HepG2 (cell line): ENCODE data around the gene SCGB2A2. TPM values are rescaled to one million over a fixed set of nuclear protein-coding genes. Genes with fewer than 3 reads are reported as not detected.

Experiments used
- GABPB1 ChIP-seq: IDR thresholded peaks from 2 replicates; pipeline ENCODE4 v1.6.1; 2016; ENCODE audit warnings: mild to moderate bottlenecking, missing genetic modification reagents, moderate library complexity, missing compliant biosample characterization
- HMGXB3 ChIP-seq: sonication (generic); formaldehyde crosslinking; IDR thresholded peaks from 2 replicates; pipeline ENCODE4 v1.4.0; 2020; ENCODE audit warnings: missing genetic modification reagents, borderline replicate concordance
- IRF2 ChIP-seq: IDR thresholded peaks from 2 replicates; pipeline ENCODE4 v1.6.1; 2018; ENCODE audit warnings: missing genetic modification reagents, missing compliant biosample characterization
- JUN ChIP-seq: sonication (generic); formaldehyde crosslinking; IDR thresholded peaks from 2 replicates; pipeline ENCODE4 v1.4.0; 2020; ENCODE audit warnings: mild to moderate bottlenecking, missing genetic modification reagents
- LCORL ChIP-seq, 2 experiments: fragments of 450-650 bp in 1 of 2; sonication (generic) in 1 of 2; formaldehyde crosslinking in 1 of 2; IDR thresholded peaks; 2 replicates each; pipeline versions ENCODE4 v1.5.0 to v1.6.1; 2017 to 2020; ENCODE audit warnings: antibody characterized with exemption in 1 of 2, missing genetic modification reagents in 1 of 2
- PREB ChIP-seq: sonication (generic); formaldehyde crosslinking; IDR thresholded peaks from 2 replicates; pipeline ENCODE4 v1.4.0; 2020; ENCODE audit warnings: missing genetic modification reagents
- RFX3 ChIP-seq: IDR thresholded peaks from 2 replicates; pipeline ENCODE4 v1.6.1; 2016; ENCODE audit warnings: missing biosample characterization, missing genetic modification reagents
- STAT6 ChIP-seq: sonication (generic); formaldehyde crosslinking; IDR thresholded peaks from 2 replicates; pipeline ENCODE4 v1.4.0; 2020; ENCODE audit warnings: missing genetic modification reagents, mild to moderate bottlenecking, borderline replicate concordance
- ZBTB20 ChIP-seq: sonication (generic); formaldehyde crosslinking; IDR thresholded peaks from 2 replicates; pipeline ENCODE4 v1.8.1; 2023; ENCODE audit warnings: missing genetic modification reagents, low read depth, mild to moderate bottlenecking, borderline replicate concordance
- ZFP91 ChIP-seq: sonication (generic); formaldehyde crosslinking; IDR thresholded peaks from 2 replicates; pipeline ENCODE4 v1.9.0; 2022; ENCODE audit warnings: missing genetic modification reagents, mild to moderate bottlenecking, borderline replicate concordance
- ZNF101 ChIP-seq: sonication (generic); formaldehyde crosslinking; IDR thresholded peaks from 2 replicates; pipeline ENCODE4 v1.4.0; 2020; ENCODE audit warnings: mild to moderate bottlenecking, low read depth, missing genetic modification reagents, borderline replicate concordance
- ZNF564 ChIP-seq: sonication (generic); formaldehyde crosslinking; IDR thresholded peaks from 2 replicates; pipeline ENCODE4 v1.8.1; 2023; ENCODE audit warnings: mild to moderate bottlenecking, missing genetic modification reagents
- ZNF597 ChIP-seq: sonication (generic); formaldehyde crosslinking; IDR thresholded peaks from 2 replicates; pipeline ENCODE4 v1.5.0; 2020; ENCODE audit warnings: missing genetic modification reagents
- ZNF800 ChIP-seq: sonication (generic); formaldehyde crosslinking; IDR thresholded peaks from 2 replicates; pipeline ENCODE4 v1.4.0; 2020; ENCODE audit warnings: missing genetic modification reagents
- polyA plus RNA-seq, 8 experiments: library from polyadenylated mRNA; depleted of rRNA in 3 of 8; stranded (reverse) in 7 of 8; unstranded in 1 of 8; fragments of >200 nt; fragmentation: Illumina TruSeq in 4 of 8; extraction: Trizol in 4 of 8; gene quantifications; 2 replicates each; pipeline versions ENCODE4 v1.2.1 to v1.2.3, GENCODE V29; 2011 to 2016; ENCODE audit warnings: low read depth in 4 of 8, missing spikeins in 1 of 8, mixed read lengths in 1 of 8; ENCODE audit not compliant: insufficient read depth in 1 of 8
- total RNA-seq, 5 experiments: library from RNA; depleted of rRNA; stranded (reverse); fragments of >200 nt; fragmentation: Illumina TruSeq; extraction: Trizol; gene quantifications; 2 replicates each; pipeline ENCODE4 v1.2.3, GENCODE V29; 2016; ENCODE audit warnings: low read depth in 1 of 5

SCGB2A2 gene
- total and polyA plus RNA-seq, 2 of the 13 experiments (the other 11 are each of a cell fraction or from before 2014, with no cell fraction given): 0.12 TPM; not detected in 1

- TF ChIP-seq JUN (CRISPR knock-in tag) (no peak), STAT6 (CRISPR knock-in tag) (no peak), ZBTB20 (CRISPR knock-in tag) (peak; percentile 87), PREB (CRISPR knock-in tag) (no peak), RFX3 (CRISPR knock-in tag) (no peak), ZNF800 (peak; percentile 41; the same call in 1 of the 2 replicates), ZNF564 (CRISPR knock-in tag) (no peak), GABPB1 (CRISPR knock-in tag) (no peak), ZNF101 (no peak), LCORL (IDR thresholded peaks at IDR 0.05) (peak; percentile 65), LCORL (CRISPR knock-in tag; IDR thresholded peaks at IDR 0.05) (peak; percentile 88), HMGXB3 (CRISPR knock-in tag) (no peak), ZNF597 (CRISPR knock-in tag) (no peak), IRF2 (peak; percentile 83), ZFP91 (CRISPR knock-in tag) (no peak)
Measured at GRCh38 chr11:62260261-62260953, 9.6 kb upstream of the SCGB2A2 start (continued).
